ENCODE results near the gene THNSL1. TPM values are rescaled to one million over a fixed set of nuclear protein-coding genes. Genes with fewer than 3 reads are reported as not detected.

THNSL1 gene
- total RNA-seq, 1 experiment from 2014 or later, result 5.5 TPM

- DNase-seq (ENCODE audit: low spot score) (no peak), ATAC-seq (no peak)
- Mint-ChIP-seq H3K9me3 (peaks cover 7% of the 10 kb centered on the region), H3K27me3 (ENCODE audit: low read depth) (no peaks in the 10 kb centered on the region; the same call in 1 of the 2 replicates), H3K27ac (no peak overlapping the region), H3K36me3 (peaks cover 3% of the 10 kb centered on the region; the same call in 1 of the 2 replicates), H3K4me1 (peaks cover 11% of the 10 kb centered on the region), H3K4me3 (peak overlapping the region; percentile 75)
- ChIA-PET POLR2A (interaction anchor here (0.6 kb wide), 1 partner anchor 66 kb away, joined by 3 read pairs; no protein-coding TSS in a partner anchor), CTCF (no interaction called here)
- no peak for TF ChIP-seq ZNF425 (CRISPR knock-in tag; conservative IDR thresholded peaks at IDR 0.05)
- TF ChIP-seq RELA (CRISPR knock-in tag; IDR thresholded peaks at IDR 0.05; ENCODE audit: borderline replicate concordance), result no peak
- no peak for TF ChIP-seq SMAD4 (CRISPR knock-in tag; IDR thresholded peaks at IDR 0.05)
- no peak for TF ChIP-seq CBFB (CRISPR knock-in tag; IDR thresholded peaks at IDR 0.05; ENCODE audit: low read depth)
- no peak for TF ChIP-seq ZNF396 (CRISPR knock-in tag; IDR thresholded peaks at IDR 0.05; ENCODE audit: borderline replicate concordance)
- TF ChIP-seq ZNF423 (CRISPR knock-in tag; IDR thresholded peaks at IDR 0.05), result no peak
- no peak for TF ChIP-seq PREB (CRISPR knock-in tag; IDR thresholded peaks at IDR 0.05; ENCODE audit: borderline replicate concordance)
These were observed 1.2 kb downstream of the THNSL1 start for GRCh38 chr10:25017661-25018060.

- Mint-ChIP-seq H3K4me1 (peaks cover 11% of the 10 kb centered on the region), H3K36me3 (0 out of 2 replicates have a peak, but pooled peaks cover 3% of the 10 kb centered on the region), H3K27ac (no peak overlapping the region), H3K4me3 (no peak overlapping the region), H3K9me3 (no peaks in the 10 kb centered on the region), H3K27me3 (ENCODE audit: low read depth) (no peaks in the 10 kb centered on the region; the same call in 1 of the 2 replicates)
- TF ChIP-seq FOXJ3 (CRISPR knock-in tag; IDR thresholded peaks at IDR 0.05; ENCODE audit: borderline replicate concordance), result no peak
- TF ChIP-seq PREB (CRISPR knock-in tag; IDR thresholded peaks at IDR 0.05; ENCODE audit: borderline replicate concordance), result no peak
- no peak for TF ChIP-seq NFE2L1 (CRISPR knock-in tag; IDR thresholded peaks at IDR 0.05)
- TF ChIP-seq CTCF (IDR thresholded peaks at IDR 0.05), result no peak
- TF ChIP-seq FOXK1 (CRISPR knock-in tag; IDR thresholded peaks at IDR 0.05), result no peak
- TF ChIP-seq AR (CRISPR knock-in tag; IDR thresholded peaks at IDR 0.05), result no peak
- no peak for TF ChIP-seq ZBTB43 (CRISPR knock-in tag; IDR thresholded peaks at IDR 0.05)
- no peak for TF ChIP-seq MLX (CRISPR knock-in tag; IDR thresholded peaks at IDR 0.05)
- no peak for TF ChIP-seq IRF2 (CRISPR knock-in tag; IDR thresholded peaks at IDR 0.05; ENCODE audit: borderline replicate concordance, low read depth)
- TF ChIP-seq PRRX2 (CRISPR knock-in tag; IDR thresholded peaks at IDR 0.05), result no peak
- no peak for TF ChIP-seq STAT6 (CRISPR knock-in tag; conservative IDR thresholded peaks at IDR 0.05; ENCODE audit: low read depth)
- ChIA-PET POLR2A (no interaction called here), CTCF (no interaction called here)
- DNase-seq (ENCODE audit: low spot score) (no peak), ATAC-seq (no peak)
These were observed 2.3 kb downstream of the THNSL1 start for GRCh38 chr10:25018703-25019102.

Measured in WTC11 (cell line).